ENCODE measurements around the gene TFDP2.

The TFDP2 gene

DNA sequence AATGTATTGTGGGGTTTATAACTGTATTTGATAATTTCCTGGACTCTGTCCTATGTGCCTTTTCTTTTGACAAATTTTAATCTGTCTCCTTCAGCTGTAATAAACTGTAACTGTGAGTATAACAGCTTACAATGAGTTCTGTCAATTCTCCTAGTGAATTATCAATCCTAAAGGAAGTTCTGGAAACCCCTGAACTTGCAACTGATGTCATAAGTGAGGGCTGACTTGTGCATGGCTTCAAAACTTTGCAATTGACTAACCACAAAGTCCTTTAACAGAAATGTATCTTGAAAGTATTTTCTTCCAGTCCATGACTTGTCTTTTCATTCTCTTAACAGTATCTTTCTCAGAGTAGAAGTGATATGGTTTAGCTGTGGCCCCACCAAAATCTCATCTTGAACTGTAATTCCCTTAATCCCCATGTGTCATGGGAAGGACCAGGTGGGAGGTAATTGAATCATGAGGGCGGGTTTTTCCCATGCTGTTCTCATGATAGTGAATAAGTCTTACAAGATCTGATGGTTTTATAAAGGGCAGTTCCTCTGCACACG lies 108.3 kb downstream of the TFDP2 start:
- no peak for DNase-seq (ENCODE audit: low spot score)
- Histone ChIP-seq H2BK12ac (ENCODE audit: low read length) (no peak overlapping the region), H2BK120ac (ENCODE audit: low read depth, low read length) (no peak overlapping the region), H3K27me3 (ENCODE audit: control insufficient read depth in 3 of 3, insufficient read depth in 3 of 3, low read depth in 1 of 3, low read length in 3 of 3) (no peaks in the 10 kb centered on the region), H3K14ac (ENCODE audit: low read length) (no peak overlapping the region), H3K79me1 (ENCODE audit: low read depth, low read length) (no peaks in the 10 kb centered on the region), H2BK15ac (ENCODE audit: low read length) (no peak overlapping the region), H2AFZ (ENCODE audit: low read length) (no peak overlapping the region), H4K8ac (ENCODE audit: low read depth, low read length) (no peak overlapping the region), H3K9ac (ENCODE audit: low read depth, low read length, poor library complexity) (no peak overlapping the region), H4K91ac (ENCODE audit: low read depth, low read length, poor library complexity) (no peak overlapping the region), H3K27ac (replicated peaks; ENCODE audit: low read length) (no peak overlapping the region), H3K18ac (ENCODE audit: low read length) (no peak overlapping the region), H3K4me3 (ENCODE audit: low read length in 2 of 2) (no peak overlapping the region), H2BK5ac (ENCODE audit: low read length) (no peak overlapping the region), H3K4ac (ENCODE audit: low read length) (no peak overlapping the region), H3K23ac (ENCODE audit: low read depth, low read length, poor library complexity) (no peak overlapping the region), H3K4me1 (ENCODE audit: control insufficient read depth in 2 of 2, insufficient read depth in 1 of 2, low read depth in 1 of 2, low read length in 2 of 2) (peaks cover 0 to 5% of the 10 kb centered on the region in 2 donors), H3K36me3 (replicated peaks in 1 of 2; ENCODE audit: control insufficient read depth in 2 of 2, insufficient read depth in 2 of 2, low read length in 2 of 2) (peaks cover 0 to 2% of the 10 kb centered on the region in 2 donors), H3K9me3 (replicated peaks in 1 of 2; ENCODE audit: control insufficient read depth in 2 of 2, insufficient read depth in 1 of 2, low read depth in 1 of 2, low read length in 2 of 2) (peaks cover 0 to 6% of the 10 kb centered on the region in 2 donors), H3K4me2 (ENCODE audit: insufficient read depth, low read length, poor library complexity, severe bottlenecking) (no peak overlapping the region), H2AK5ac (ENCODE audit: low read depth, low read length) (no peak overlapping the region)
- no CpG with 5 or more reads among the region's 2 CpGs for WGBS, 2 donors (ENCODE audit: extremely low coverage in 2 of 2, insufficient read length in 2 of 2, insufficient replicate concordance in 1 of 2)

DNA sequence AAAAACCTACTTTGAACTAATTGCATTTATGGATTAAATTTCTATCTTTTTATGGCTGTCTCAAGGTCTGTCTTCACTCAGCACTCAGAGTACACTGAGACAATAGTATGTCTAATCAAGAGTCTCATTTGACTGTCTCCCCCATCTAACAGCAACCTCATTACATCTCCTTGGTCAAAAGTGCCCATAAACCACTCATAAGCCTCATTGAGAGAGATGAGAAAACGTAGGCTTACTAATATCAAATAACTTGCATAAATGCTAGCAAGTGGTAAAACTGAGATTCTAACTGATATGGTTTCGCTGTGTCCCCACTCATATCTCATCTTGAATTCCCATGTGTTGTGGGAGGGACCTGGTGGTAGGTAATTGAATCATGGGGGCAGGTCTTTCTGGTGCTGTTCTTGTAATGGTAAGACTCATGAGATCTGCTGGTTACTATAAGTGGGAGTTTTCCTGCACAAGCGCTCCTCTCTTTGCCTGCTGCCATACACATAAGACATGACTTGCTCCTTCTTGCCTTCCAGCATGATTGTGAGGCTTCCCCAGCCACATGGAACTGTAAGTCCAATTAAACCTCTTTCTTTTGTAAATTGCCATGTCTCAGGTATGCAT lies 113.9 kb downstream of the TFDP2 start:
- Histone ChIP-seq H2AK5ac (ENCODE audit: low read depth, low read length) (no peak overlapping the region), H2BK5ac (ENCODE audit: low read length) (no peak overlapping the region), H2AFZ (ENCODE audit: low read length) (no peak overlapping the region), H3K23ac (ENCODE audit: low read depth, low read length, poor library complexity) (no peak overlapping the region), H3K27ac (replicated peaks; ENCODE audit: low read length) (no peak overlapping the region), H3K4ac (ENCODE audit: low read length) (no peak overlapping the region), H2BK12ac (ENCODE audit: low read length) (no peak overlapping the region), H3K4me3 (ENCODE audit: low read length in 2 of 2) (no peak overlapping the region), H4K8ac (ENCODE audit: low read depth, low read length) (no peak overlapping the region), H3K9ac (ENCODE audit: low read depth, low read length, poor library complexity) (no peak overlapping the region), H2BK15ac (ENCODE audit: low read length) (no peak overlapping the region), H3K4me1 (ENCODE audit: control insufficient read depth in 2 of 2, insufficient read depth in 1 of 2, low read depth in 1 of 2, low read length in 2 of 2) (peaks cover 0 to 5% of the 10 kb centered on the region in 2 donors), H3K36me3 (replicated peaks in 1 of 2; ENCODE audit: control insufficient read depth in 2 of 2, insufficient read depth in 2 of 2, low read length in 2 of 2) (no peaks in the 10 kb centered on the region), H3K79me1 (ENCODE audit: low read depth, low read length) (no peaks in the 10 kb centered on the region), H3K27me3 (ENCODE audit: control insufficient read depth in 3 of 3, insufficient read depth in 3 of 3, low read depth in 1 of 3, low read length in 3 of 3) (no peaks in the 10 kb centered on the region), H4K91ac (ENCODE audit: low read depth, low read length, poor library complexity) (no peak overlapping the region), H2BK120ac (ENCODE audit: low read depth, low read length) (no peak overlapping the region), H3K4me2 (ENCODE audit: insufficient read depth, low read length, poor library complexity, severe bottlenecking) (no peak overlapping the region), H3K14ac (ENCODE audit: low read length) (no peak overlapping the region), H3K18ac (ENCODE audit: low read length) (no peak overlapping the region), H3K9me3 (replicated peaks in 1 of 2; ENCODE audit: control insufficient read depth in 2 of 2, insufficient read depth in 1 of 2, low read depth in 1 of 2, low read length in 2 of 2) (no peaks in the 10 kb centered on the region)
- no CpG with 5 or more reads among the region's 3 CpGs for WGBS, 2 donors (ENCODE audit: extremely low coverage in 2 of 2, insufficient read length in 2 of 2, insufficient replicate concordance in 1 of 2)
- DNase-seq (ENCODE audit: low spot score): no peak

GRCh38 chr3:142033292-142033691 lies 116.1 kb downstream of the TFDP2 start:
- Histone ChIP-seq H3K4me1 (ENCODE audit: control insufficient read depth in 2 of 2, insufficient read depth in 1 of 2, low read depth in 1 of 2, low read length in 2 of 2) (peaks cover 0 to 2% of the 10 kb centered on the region in 2 donors), H3K23ac (ENCODE audit: low read depth, low read length, poor library complexity) (no peak overlapping the region), H3K27me3 (ENCODE audit: control insufficient read depth in 3 of 3, insufficient read depth in 3 of 3, low read depth in 1 of 3, low read length in 3 of 3) (no peaks in the 10 kb centered on the region), H2BK15ac (ENCODE audit: low read length) (no peak overlapping the region), H3K9me3 (replicated peaks in 1 of 2; ENCODE audit: control insufficient read depth in 2 of 2, insufficient read depth in 1 of 2, low read depth in 1 of 2, low read length in 2 of 2) (no peaks in the 10 kb centered on the region), H4K8ac (ENCODE audit: low read depth, low read length) (no peak overlapping the region), H2BK120ac (ENCODE audit: low read depth, low read length) (no peak overlapping the region), H4K91ac (ENCODE audit: low read depth, low read length, poor library complexity) (no peak overlapping the region), H3K27ac (replicated peaks; ENCODE audit: low read length) (no peak overlapping the region), H2BK5ac (ENCODE audit: low read length) (no peak overlapping the region), H3K9ac (ENCODE audit: low read depth, low read length, poor library complexity) (no peak overlapping the region), H3K18ac (ENCODE audit: low read length) (no peak overlapping the region), H3K4me2 (ENCODE audit: insufficient read depth, low read length, poor library complexity, severe bottlenecking) (no peak overlapping the region), H3K4me3 (ENCODE audit: low read length in 2 of 2) (no peak overlapping the region), H2AFZ (ENCODE audit: low read length) (no peak overlapping the region), H2BK12ac (ENCODE audit: low read length) (no peak overlapping the region), H3K14ac (ENCODE audit: low read length) (no peak overlapping the region), H3K79me1 (ENCODE audit: low read depth, low read length) (no peaks in the 10 kb centered on the region), H3K36me3 (replicated peaks in 1 of 2; ENCODE audit: control insufficient read depth in 2 of 2, insufficient read depth in 2 of 2, low read length in 2 of 2) (no peaks in the 10 kb centered on the region), H2AK5ac (ENCODE audit: low read depth, low read length) (no peak overlapping the region), H3K4ac (ENCODE audit: low read length) (no peak overlapping the region)
- WGBS, 2 donors (ENCODE audit: extremely low coverage in 2 of 2, insufficient read length in 2 of 2, insufficient replicate concordance in 1 of 2): no CpG with 5 or more reads among the region's 4 CpGs
- DNase-seq (ENCODE audit: low spot score): no peak

DNA sequence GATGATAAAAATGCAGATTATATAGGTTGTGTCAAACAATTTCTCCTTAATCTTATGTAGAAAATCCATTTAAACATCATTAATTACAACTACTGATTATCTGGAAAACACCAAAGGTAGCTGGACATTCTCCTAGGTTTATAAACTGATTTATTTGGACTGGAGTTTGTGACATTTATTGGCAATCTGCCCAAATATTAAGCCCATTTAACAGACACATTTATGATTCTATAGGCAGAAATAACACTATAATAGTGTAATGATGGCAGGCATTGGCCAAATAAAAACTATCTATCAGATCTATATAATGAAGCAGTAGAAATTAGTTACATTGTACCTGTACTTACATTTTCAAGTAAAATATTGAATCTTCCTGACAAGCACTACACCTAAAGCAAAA lies 117.8 kb downstream of the TFDP2 start:
- no peak for DNase-seq (ENCODE audit: low spot score)
- H3K4me3 ChIP-seq (ENCODE audit: low read length in 2 of 2): no peak overlapping the region
- no peaks in the 10 kb centered on the region for H3K79me1 ChIP-seq (ENCODE audit: low read depth, low read length)

More for the DNA sequence above, 117.8 kb downstream of the TFDP2 start:
- no peaks in the 10 kb centered on the region for H3K9me3 ChIP-seq (replicated peaks in 1 of 2; ENCODE audit: control insufficient read depth in 2 of 2, insufficient read depth in 1 of 2, low read depth in 1 of 2, low read length in 2 of 2)
- no peak overlapping the region for H2BK12ac ChIP-seq (ENCODE audit: low read length)
- H2BK120ac ChIP-seq (ENCODE audit: low read depth, low read length): no peak overlapping the region
- H2BK5ac ChIP-seq (ENCODE audit: low read length): no peak overlapping the region
- no peak overlapping the region for H3K23ac ChIP-seq (ENCODE audit: low read depth, low read length, poor library complexity)
- H3K14ac ChIP-seq (ENCODE audit: low read length): no peak overlapping the region
- H3K36me3 ChIP-seq (replicated peaks in 1 of 2; ENCODE audit: control insufficient read depth in 2 of 2, insufficient read depth in 2 of 2, low read length in 2 of 2): no peaks in the 10 kb centered on the region
- H2BK15ac ChIP-seq (ENCODE audit: low read length): no peak overlapping the region
- no peak overlapping the region for H3K9ac ChIP-seq (ENCODE audit: low read depth, low read length, poor library complexity)
- no peak overlapping the region for H4K91ac ChIP-seq (ENCODE audit: low read depth, low read length, poor library complexity)
- no peaks in the 10 kb centered on the region for H3K27me3 ChIP-seq (ENCODE audit: control insufficient read depth in 3 of 3, insufficient read depth in 3 of 3, low read depth in 1 of 3, low read length in 3 of 3)
- no peak overlapping the region for H3K4ac ChIP-seq (ENCODE audit: low read length)
- no peak overlapping the region for H3K4me2 ChIP-seq (ENCODE audit: insufficient read depth, low read length, poor library complexity, severe bottlenecking)
- H4K8ac ChIP-seq (ENCODE audit: low read depth, low read length): no peak overlapping the region
- H3K27ac ChIP-seq (replicated peaks; ENCODE audit: low read length): no peak overlapping the region
- no peak overlapping the region for H2AK5ac ChIP-seq (ENCODE audit: low read depth, low read length)
- no peak overlapping the region for H3K18ac ChIP-seq (ENCODE audit: low read length)
- no peak overlapping the region for H2AFZ ChIP-seq (ENCODE audit: low read length)
- peaks cover 0 to 2% of the 10 kb centered on the region in 2 donors for H3K4me1 ChIP-seq (ENCODE audit: control insufficient read depth in 2 of 2, insufficient read depth in 1 of 2, low read depth in 1 of 2, low read length in 2 of 2)
